HS-27A (cell line): ENCODE results near the gene CKS1B.

Source experiments
- DNase-seq: peaks from one replicate; pipeline ENCODE4 v3.0.0-alpha.2; 2012; ENCODE audit warnings: low read depth, missing footprints

CKS1B gene

DNA sequence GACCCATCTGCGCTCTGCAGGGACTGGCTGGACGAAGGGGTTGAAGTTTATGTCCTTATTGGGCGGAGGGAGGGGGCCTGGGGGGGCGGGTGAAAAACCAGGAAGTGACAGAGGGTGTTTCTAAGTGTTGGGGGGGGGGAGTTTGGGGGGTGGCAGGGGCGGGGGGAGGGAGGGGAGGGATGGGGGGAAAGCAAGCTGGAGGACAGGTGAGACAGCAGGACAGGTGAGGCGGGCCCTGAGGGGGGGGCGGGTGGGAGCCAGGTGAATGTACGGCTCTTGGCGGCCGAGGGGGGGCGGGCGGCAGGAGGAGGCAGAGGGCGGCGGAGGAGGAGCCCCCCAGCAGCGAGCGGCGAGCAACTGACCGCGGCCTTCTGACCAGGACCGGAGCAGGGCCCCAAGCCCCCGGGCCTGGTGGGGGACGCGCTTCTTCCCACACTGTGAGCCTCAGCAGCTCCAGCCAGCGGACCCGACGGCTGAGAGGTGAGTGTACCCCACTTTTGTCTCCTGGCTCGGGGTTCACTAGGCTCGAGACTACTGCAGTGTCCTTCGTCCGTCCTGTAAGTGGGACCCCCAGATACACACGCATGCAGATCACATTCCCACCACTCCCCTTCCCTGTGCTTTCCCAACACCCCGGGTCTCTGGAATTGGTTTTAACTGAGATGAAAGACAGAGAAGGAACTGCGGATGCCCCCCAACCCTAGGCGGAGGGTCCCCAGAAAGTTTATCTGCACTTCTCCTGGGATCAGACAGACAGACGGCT is 28.2 kb downstream of the CKS1B start, which contains the start of gene ZBTB7B:
ZBTB7B (plus strand) TSS at position 339 of the 763 bp plus-strand sequence. CDS start 11,859 bp downstream, outside the sequence.
- no peak for DNase-seq

DNA sequence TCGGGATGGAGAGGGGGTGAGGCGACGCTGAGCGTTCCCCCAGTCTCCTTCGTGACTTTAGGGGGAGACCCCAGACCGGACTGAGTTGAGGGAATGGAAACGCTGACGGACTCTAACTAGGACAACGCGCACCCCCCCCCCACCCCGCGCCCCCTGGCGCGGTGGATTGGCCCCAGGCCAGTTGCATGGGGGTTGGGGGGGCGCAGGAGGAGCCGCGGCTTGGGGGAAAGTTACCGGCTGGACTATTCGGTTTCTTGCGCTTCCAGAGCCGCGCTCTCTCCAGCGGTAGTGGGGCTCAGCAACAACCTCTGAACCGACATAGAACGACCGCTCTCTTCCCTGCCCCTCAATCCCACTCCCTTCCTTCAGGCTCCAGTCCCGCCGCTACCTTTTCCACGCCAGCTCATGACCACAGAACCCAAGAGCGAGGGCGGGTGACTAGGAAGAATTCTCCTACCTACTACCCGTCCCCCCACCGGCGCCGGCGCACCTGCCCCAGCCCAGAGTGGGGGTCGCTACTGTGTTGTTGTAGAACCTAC is 28.8 kb downstream of the CKS1B start:
- no peak for DNase-seq

DNA sequence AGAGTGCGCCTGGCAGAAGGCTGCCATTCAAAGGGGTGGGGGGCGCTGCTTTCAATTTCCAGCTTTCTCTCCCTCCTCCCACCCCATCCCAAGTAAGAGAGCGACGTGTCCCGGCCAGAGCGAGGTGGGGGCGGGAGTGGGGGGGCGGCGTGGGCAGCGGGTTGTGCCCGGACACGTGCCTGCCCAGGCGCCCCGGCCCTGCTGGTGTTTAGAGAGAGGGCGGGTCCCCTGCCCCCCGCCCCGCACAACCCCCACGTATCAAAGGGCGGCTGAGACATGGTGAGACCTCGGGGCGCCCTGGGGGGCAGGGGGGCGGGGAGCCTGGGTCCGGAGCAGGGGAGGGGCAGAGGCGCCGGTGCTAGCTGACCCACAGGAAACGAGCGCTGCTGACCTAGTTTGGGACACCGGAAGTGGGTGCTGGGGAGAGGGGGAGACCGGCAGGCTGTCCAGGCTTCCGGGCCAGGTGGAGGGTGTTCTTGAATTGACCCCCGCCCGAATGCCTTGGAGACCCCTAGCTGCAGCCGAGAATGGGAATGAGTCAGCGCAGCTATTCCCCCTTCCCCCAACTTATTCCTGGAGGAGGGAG is 29.4 kb downstream of the CKS1B start:
- DNase-seq: no peak

DNA sequence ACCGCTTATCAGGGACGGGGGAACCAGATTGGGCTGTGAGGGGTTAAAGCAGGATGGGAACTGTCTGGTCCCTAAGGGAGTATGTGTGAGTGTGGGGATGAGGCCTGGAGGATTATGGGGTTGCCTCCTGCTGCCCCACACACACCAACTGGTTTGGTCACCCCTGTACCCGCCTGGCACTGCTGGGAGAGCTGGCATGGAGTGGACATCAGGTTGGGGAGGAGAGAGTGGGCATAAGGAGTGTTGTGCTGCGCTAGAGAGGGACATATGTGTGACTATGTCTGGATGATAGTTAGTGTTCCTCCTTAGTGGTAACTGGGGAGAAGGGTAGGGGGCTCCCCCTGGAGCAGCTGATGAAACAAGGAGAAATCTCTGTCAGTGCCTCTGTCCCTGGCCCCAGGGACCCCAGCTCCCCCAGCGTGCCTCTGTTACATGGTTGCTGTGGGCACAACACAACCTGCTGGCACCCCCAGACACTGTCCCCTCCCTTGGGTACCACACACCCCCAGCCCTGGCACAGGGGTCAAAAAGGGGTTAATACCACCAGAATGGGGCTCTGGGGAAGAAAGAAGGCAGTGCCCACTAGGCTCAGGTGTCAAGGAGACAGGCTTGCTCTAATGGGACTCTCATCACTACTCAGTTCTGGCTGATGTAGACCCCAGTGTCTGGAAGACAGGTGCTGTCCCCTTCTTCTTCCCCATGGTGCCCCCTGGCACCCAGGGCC is 30.0 kb downstream of the CKS1B start:
- DNase-seq: no peak

DNA sequence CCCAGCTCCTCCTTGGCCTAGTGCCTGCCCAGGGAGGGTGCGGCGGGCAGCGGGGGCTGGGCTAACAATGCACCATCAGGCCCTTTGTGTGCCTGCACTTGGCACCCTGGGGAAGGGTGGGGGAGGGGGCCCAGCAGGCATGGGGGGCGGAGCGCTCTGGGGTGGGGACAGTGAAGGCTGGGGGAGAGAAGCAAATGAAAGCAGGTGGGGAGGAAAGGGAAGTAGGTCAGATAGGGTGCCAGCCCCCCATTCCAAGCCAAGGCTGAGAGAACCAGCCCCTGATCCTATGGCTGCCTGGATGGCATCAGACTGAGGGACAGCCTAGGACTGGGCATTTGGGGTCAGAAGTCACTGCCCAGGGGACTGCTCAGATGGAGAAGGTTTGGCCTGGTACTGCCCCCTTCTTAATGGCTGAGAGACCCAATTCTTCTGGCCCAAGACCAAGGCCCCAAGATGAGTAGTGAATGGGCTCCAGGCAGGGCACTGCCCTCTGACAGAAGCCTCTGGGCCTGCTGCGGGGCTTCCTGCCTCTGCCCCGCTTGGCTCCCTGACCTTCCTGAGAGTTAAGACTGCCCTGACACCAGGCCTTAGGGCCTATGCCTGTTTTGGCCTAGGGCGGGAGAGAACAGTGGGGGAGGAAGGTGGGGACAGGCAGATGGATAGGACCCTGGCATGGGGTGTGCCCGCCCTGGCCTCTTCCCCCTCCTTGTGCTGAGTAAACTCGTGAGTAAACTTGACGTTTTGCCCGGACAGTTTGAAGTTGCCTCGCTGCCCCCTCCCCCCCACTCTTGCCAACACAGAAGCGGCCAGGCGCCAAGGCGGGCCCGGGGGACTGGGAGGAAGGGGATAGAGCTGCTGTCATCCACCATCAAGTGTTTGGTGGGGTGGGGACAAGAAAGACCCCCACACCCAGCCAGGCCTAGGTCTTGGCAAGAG is 30.9 kb downstream of the CKS1B start:
- no peak for DNase-seq

DNA sequence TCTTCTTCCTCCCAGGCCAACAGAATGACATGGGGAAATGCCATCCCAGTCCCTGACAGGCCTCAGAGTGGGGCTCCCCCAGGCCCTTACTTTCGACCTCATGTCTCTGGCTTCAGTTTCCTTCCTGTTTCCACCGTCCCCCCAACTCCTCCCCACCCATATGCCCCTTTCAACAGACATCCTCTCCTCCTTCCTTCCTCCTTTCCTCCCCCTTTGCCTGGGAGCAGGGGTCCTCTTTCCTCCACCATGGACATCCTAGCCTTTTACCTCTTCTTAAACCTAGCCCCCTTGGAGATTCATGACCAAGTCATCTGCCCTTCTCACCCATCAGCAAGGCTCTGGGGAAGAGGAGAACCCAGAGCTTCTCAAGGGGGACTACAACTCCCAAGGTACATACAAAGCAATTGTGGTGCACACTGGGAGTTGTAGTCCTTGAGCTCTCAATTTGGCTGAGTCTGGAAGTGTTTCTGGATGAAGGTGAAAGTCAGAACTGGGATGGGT is 32.2 kb downstream of the CKS1B start:
- DNase-seq: no peak

DNA sequence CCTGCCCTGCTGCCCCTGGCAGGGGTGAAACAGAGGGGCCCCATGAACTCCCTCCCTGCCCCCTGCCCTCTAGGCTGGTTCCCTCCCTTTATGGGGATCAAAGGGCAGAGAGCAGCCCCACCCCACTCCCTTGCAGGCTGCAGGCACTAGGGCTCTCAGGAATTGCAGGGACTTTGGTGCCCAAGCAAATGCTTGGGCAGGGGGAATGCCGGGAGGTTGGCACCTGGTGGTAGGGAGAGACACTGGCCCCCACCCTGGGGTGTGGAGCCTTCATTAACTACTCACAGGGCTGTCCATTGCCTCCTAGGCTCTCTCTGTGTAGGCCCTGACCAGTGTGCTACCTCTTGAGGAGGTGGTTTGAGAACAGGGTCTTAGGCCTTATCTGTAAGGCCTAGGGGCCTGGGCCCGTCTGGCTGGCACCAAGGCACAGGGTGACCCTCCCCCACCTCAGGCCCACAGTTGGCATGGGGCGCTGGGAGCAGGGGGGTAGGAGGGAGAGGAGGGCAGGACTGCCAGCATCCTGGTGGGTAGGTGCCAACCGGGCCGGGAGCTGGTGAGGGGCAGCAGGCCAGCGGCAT is 32.9 kb downstream of the CKS1B start:
- no peak for DNase-seq

DNA sequence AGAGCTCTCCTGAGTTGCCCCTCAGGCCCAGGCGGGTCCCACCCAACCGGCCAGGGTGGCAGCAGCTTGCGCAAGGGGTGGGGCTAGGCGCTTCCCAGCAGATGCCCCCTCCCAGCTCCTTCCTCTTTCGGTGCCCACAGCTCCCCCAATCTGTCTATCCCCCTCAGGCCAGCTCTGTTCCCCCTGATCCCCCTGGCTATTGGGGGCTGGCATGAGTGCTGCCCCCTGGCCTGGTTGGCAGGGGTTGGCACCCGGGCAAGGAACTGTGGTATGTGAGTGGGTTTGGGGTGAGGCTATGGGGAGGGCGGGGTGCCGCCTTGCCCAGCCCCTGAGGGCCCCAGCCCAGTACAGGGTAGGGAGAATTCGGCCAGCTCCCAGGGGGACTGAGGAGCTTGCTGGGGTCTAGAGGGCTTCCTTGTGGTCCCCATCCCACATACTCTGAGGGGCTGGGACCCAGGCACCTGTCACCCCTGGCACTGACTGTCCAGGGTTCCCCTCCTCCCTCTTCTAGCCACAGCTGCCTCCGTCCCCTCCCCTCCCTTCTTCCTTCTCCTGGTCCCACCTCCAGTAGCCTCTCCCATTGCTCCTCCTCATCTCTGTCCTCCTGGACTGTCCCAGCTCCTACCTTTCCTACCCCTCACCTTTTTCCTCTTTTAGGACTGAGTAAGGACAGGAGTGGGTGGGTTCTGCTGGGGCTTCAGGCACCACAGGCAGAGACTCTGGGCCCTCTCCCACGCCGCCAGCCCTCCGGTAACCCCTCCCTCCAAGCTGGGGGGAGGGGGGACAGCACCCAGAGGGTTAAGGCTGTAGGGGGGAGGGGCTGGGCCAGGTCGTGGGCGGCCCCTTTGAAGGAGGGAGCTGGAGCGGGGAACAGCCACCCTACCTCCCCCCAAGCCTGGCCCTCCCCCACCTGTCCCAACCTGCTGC is 33.8 kb downstream of the CKS1B start:
- no peak for DNase-seq

DNA sequence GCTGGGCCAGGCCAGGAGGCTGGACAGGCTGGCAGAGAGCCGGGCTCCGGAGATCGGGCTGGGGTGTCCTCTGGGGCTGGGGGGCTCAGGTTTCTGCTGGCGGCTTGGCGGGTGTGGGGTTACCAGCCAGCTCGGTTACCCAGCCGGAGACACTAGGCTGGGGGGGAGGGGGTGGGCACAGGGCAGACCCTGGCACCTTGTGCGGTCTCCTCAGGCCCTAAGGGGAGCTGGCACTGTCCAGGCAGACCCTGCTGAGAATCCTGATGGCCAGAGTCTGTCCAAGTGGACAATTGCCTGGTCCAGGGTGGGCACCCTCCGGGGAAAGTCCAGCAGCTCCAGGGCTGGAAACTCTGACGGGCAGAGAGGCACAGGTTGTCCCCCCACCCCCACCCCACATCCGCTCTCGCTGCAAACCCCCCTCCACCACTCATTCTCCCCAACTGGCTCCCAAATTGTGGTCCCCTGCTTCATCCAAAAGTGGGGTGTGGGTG is 34.8 kb downstream of the CKS1B start:
- DNase-seq: no peak

DNA sequence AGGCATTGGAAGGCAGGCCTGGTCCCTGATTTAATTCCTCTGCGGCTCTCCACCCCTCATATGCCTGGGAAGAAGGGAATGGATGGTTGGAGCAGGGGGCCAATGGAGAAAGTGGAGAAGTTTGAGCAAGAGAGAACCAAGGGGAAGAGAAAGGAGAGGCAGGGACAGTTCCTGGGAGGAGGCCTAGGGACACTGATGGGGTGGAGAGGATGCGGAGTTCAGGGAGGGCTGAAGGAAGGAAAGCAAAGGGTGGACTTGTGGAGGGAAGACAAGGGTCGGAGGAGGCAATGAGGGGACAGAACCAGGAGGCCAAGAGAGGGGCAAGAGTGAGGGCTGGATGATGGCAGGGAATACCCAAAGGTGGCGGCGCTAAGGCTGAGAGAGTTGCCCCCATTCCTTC is 35.3 kb downstream of the CKS1B start:
- DNase-seq: no peak

DNA sequence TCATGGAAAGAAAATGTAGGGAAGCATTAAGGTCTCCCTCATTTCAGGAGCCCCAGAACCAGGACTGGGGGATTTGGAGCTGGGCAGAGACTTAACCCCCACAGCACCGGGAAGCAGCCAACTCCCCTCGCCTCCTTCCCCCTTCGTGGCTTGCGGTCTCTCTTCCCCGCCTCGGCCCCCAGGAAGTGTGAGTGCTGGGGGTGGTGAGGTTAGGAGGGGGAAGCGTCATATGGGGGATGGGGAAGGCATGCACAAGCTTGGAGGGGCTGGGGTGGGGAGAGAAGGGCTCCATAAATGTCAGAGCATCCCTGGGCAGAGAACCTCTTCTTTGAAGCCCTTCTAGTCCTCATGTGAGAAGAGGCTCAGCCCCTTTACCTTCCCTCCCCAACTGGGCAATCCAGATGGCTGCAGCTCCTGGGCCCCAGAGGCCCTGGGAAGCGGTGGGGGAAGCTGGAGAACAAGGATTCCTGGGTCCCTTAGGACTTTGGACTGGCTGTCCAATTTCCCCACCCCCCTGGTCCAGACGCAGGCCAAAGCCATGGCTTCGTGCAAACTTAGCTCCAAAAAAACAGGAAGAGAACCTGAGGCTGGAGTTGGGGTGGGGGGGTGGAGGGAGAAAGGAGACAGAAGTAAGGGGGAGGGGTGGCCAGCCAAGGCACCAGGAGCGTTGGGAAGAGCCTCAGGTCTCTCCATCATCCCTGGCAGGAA is 35.9 kb downstream of the CKS1B start:
- no peak for DNase-seq

DNA sequence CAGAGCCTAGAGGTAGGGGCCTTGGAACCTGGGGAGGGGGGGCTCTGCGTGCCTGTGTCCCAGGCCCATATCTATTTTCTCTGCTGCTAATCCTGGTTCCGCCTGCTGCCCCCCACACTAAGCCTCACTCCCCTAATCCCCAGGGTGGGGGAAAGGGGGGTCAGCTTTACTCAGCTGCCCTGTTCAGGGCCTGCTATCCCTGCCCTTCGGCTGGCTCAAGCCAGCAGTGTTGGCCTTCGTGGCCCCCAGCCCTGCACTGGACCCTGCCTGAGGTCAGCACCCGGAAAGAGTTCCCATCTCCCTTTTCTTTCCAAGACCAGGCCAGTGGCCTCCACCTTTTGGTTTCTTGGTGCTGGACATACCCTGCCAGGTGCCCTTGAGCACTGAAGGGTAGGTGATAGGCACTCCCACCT is 36.5 kb downstream of the CKS1B start:
- DNase-seq: no peak

DNA sequence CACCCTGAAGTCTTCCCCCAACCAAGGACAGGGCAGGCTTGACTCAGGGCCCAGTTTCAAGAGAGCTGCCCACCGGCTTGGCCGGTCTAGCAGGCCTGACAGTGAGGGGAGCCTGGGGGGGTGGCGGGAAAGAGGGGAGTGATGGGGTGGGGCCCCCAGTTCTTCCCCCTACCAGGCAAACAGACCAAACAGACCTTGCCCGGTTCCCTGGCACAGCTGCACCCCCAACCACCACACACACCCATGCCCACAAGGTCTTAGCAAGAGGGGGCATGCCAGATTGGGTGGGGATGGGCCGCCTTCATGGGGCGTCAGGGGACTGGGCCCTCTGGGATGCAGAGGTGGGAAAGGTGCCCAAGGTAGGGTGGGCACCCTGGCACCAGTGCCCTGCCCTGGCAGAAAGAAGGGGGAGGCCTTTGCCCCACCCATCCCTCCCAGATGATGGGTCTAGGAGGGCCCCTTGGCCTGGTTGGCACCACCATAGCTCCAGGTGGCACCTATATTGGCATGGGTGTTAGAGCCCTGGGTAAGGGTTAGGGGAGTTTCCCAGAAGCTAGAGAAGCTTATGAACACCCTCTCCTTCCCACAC is 37.0 kb downstream of the CKS1B start:
- no peak for DNase-seq

DNA sequence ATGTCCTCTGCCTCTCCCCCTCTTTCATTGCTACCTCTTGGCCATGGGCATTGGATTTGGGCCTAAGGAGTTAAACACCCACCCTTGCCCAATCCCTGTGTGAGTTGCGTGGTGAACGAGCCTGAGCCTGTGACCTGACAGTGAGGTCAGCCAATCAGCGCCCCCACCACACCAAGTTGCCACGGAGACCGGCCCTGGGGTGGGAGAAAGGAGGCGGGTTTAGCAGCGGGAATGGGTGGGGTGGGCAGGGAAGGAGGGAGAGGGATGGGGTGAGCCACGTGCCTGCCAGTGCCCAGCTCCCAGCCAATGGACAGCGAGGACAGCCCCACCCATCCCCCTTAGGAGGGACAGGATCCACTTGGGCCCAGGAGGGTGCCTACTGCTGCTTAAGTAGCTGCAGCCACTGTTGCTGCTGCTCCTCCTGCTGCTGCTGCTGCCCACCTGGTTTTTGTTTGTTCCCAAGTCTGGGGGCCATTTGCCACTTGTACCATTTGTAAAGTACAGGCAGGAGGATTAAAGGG is 37.6 kb downstream of the CKS1B start:
- DNase-seq: no peak

DNA sequence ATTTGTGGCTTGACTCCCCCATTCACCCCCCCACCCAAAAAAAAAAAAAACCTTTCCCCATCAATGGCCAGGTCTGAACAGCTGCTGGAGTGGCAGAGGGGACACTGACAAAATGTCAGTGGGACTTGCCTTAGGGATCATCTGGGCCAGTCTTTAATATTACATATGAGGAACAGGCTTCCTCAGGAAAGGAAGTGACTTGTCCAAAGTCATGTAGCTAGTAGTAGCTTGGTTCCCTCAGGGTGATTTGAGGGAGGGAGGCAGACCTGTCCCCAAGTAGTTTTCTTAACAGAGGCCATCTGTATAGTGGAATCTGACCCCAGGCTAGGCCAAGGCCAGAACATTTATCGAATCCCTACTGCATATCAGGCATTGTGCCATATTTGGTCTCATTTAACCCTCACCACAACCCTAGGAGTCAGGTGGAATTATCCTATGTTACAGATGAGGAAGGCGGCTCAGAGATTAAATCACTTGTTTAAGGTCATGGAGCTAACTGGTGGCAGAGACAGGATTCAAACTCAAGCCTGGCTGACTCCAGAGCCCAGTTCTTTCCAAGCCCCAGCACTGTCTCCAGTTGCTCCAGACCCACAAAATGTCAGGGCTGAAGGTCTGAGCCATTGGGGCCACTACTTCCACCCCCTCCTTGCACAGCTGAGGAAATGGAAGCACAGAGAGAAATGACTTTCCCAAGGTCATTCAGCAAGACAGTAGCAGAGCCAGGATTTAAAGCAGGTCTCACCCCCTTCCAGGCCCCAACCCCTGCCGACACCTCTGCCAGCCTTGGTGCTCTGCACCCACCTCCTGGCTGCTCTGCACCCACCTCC is 38.5 kb downstream of the CKS1B start:
- no peak for DNase-seq

DNA sequence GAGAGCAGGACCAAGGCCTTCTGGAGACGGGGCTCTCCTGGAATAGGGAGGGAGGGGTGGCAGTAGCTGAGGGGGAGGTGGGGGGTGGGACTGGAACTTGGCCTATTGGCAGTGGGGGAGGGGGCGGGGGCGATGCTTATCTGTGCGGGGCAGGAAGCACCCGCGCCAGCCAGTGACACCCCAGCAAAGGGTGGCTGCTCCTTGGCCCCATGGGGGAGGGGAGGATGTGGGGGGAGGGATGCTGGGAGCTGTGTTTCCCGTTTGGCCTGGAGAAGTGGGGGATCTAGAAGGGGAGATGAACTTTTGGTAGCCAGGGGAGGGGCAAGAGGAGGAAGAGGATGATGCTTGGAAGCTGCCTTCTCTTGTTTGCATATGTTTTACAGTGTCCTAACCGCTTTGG is 39.2 kb downstream of the CKS1B start:
- no peak for DNase-seq

DNA sequence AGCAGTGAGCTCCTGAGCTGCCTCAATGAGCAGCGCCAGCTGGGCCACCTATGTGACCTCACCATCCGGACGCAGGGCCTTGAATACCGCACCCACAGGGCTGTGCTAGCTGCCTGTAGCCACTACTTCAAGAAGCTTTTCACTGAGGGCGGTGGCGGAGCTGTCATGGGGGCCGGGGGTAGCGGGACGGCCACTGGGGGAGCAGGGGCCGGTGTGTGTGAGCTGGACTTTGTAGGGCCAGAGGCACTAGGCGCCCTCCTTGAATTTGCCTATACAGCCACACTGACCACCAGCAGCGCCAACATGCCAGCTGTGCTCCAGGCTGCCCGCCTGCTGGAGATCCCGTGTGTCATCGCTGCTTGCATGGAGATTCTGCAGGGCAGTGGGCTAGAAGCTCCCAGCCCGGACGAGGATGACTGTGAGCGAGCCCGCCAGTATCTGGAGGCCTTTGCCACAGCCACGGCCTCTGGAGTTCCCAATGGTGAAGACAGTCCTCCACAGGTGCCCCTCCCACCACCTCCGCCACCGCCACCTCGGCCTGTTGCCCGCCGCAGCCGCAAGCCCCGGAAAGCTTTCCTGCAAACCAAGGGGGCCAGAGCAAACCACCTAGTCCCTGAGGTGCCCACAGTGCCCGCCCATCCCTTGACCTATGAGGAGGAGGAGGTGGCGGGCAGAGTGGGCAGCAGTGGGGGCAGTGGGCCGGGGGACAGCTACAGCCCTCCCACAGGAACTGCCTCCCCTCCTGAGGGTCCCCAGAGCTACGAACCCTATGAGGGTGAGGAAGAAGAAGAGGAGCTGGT is 40.4 kb downstream of the CKS1B start:
- DNase-seq: no peak
